NK-92 treated with Interleukin-12 subunit alpha and Interleukin-12 subunit beta, amount 100 ng/mL, for 24 hours (cell line): Measurements from ENCODE around the gene FAM184A.
"Not testable (repeated sequence)": the region's sequence is repeated elsewhere in the genome, so short reads cannot be mapped to it uniquely, and the experiment has no call there.

Experiments used
- DNase-seq: peaks from one replicate; lab custom pipeline; 2025; lab: John Stamatoyannopoulos, UW

FAM184A gene, protein sequence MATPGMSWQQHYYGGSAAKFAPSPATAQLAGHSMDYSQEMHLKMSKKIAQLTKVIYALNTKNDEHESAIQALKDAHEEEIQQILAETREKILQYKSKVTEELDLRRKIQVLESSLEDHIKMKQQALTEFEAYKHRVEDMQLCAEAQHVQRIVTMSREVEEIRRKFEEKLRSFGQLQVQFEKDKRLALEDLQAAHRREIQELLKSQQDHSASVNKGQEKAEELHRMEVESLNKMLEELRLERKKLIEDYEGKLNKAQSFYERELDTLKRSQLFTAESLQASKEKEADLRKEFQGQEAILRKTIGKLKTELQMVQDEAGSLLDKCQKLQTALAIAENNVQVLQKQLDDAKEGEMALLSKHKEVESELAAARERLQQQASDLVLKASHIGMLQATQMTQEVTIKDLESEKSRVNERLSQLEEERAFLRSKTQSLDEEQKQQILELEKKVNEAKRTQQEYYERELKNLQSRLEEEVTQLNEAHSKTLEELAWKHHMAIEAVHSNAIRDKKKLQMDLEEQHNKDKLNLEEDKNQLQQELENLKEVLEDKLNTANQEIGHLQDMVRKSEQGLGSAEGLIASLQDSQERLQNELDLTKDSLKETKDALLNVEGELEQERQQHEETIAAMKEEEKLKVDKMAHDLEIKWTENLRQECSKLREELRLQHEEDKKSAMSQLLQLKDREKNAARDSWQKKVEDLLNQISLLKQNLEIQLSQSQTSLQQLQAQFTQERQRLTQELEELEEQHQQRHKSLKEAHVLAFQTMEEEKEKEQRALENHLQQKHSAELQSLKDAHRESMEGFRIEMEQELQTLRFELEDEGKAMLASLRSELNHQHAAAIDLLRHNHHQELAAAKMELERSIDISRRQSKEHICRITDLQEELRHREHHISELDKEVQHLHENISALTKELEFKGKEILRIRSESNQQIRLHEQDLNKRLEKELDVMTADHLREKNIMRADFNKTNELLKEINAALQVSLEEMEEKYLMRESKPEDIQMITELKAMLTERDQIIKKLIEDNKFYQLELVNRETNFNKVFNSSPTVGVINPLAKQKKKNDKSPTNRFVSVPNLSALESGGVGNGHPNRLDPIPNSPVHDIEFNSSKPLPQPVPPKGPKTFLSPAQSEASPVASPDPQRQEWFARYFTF

DNA sequence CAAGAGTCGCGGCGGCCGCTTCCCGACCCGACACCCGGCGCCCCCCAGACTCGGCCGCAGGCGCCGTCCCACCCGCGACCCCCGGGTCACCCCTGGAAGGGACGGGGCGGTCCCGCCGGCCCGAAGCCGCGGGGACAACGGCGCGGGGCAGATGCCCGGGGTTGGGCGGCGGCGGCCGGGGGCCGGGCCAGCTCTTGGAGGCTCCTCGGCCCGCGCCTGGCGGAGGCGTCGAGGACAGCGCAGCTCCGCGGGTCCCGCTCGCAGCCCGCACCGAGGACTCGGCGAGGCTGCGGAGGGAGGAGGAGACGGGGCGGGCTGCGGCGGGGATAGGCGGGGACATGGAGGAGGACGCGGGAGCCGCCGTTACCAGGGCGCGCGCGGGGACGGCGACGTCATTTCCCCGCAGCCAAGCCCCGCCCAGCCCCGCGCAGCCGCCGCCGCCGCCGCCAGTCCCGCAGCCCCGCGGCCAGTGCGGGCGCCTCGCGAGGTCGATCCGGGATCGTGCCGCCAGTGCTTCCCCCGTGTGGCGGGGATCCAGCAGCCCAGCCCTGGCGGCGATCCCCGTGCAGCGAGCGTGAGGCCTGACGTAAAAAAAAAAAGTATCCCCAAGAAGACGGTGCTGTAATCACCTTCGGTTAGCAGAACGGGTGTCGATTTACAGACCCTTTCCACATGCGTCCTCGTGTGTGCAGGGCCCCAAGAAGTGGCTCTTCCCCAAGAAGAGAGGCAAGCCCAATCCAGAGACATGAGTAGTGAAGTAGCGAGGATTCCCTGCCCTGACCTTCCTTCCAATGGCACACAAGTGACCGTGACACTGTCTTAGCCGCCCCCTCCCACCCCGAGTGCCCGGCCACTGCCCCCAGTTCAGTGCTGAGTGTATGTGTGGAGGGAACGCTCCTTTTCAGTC, at the start of gene FAM184A:
Gene FAM184A, minus strand, starts transcription at position 289 of the 907 bp plus-strand sequence. CDS start 365 bp downstream, outside the sequence.
- DNase-seq = no peak

- no peak for DNase-seq
Measured at GRCh38 chr6:119127627-119128026, 49.2 kb upstream of the FAM184A start.

- no peak for DNase-seq
Measured at GRCh38 chr6:119126826-119127225, 48.4 kb upstream of the FAM184A start.

GRCh38 chr6:119126140-119126539, 47.7 kb upstream of the FAM184A start:
- no peak for DNase-seq

GRCh38 chr6:119125576-119125975, 47.1 kb upstream of the FAM184A start:
- DNase-seq = no peak

- no peak for DNase-seq
Measured at GRCh38 chr6:119124079-119124824, 45.8 kb upstream of the FAM184A start.

DNA sequence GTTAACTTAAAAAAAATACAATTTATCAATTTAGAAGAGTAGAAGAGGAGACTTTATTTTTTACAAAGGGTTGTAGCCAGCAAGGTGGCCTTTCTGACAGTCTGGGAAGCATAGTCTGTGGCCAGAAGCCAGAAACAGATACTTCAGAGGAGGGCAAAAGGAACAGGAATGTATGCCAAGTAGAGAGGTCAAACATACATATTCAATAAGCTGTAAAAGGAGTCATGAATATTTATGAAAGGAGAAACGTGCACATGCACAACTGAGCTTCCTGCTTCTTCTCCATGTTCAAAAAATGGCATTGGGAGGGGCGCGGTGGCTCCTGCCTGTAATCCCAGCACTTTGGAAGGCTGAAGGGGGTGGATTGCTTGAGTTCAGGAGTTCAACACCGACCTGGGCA, 43.9 kb upstream of the FAM184A start:
- DNase-seq = no peak

DNA sequence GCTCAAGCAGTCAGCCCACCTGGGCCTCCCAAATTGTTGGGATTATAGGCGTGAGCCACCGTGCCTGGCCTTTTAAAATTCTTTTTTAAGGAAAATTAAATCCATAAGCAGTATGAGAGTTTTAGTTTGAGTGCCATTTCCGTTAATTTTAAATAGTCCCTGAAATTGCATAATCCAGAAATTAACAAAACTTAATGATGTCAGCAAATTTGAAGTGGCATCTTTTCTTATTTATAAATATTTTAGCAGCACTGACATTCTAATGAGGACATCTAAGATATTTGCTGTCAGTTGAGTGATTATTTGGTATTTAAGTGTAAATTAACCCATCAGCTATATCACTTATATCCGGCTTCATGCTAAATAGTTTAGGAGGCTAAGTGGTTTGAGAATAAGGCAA, 42.9 kb upstream of the FAM184A start:
- no peak for DNase-seq

GRCh38 chr6:119119989-119120388, 41.5 kb upstream of the FAM184A start:
- no peak for DNase-seq

DNA sequence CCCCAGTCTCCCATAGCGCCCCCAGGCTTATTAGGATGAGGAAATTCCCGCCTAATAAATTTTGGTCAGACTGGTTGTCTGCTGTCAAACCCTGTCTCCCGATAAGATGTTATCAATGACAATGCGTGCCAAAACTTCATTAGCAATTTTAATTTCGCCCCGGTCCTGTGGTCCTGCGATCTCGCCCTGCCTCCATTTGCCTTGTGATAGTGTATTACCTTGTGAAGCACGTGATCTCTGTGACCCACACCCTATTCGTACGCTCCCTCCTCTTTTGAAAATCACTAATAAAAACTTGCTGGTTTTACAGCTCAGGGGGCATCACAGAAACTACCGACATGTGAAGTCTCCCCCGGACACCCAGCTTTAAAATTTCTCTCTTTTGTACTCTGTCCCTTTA, 40.6 kb upstream of the FAM184A start:
- not testable (repeated sequence) for DNase-seq

DNA sequence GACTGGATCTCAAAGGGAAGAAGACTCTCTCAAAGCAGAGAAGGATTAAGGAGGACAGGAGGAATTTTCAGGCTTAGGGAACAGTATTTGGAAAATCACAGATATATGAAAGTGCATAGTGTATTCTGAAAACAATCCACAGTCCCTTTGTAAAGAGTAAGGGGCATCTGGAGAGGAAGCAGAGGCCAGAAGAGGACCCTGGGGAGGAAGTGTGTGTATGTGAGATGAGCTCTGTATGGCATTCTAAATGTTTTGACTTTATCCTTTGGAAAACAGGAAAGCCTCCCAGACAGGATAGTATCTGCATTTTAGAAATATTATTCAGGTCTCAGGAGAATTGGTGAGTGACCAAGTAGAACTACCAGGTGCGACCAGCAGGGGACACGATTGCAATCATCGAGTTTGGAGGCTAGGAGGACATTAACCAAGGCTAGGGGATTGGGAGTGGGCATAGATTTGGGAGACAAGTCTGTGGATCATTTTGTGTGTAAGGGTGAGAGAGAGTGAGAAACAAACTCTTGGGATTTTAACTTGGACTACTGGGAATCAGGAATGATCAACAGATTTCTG, 38.3 kb upstream of the FAM184A start:
- no peak for DNase-seq

GRCh38 chr6:119113961-119114360, 35.5 kb upstream of the FAM184A start:
- DNase-seq = no peak

DNA sequence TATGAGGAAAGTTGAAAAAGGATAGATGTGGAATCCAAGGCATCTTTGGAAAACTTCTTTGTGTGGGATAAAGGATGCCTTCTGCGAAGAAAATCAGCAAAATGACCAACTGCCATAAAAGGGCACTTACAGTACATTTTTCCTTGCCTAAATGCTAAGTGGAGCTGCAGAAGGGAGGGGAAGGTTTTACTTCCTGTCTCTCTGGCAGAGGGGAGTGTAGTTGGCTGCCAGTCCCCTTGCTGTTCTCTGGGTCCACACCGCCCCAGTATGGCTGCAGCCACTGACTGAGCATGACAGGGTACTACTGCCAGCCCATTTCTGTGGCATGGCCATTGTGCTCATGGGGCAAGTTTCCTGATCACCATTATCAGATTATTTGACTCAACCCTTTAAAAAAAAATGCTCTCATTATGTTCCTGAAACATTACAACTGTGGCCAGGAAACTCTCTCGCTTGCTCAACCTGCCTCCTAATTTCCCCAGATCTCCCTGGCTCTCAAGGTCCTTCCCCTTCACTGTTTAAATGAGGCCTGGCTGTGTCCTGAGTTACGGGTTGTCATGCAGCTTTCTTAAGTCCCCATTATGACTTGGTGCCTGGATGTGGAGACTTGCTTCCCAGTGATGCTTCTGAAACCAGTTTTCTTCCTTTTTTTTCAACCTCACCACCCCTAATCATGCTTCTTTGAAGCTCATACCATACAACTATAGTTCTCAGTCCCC, 34.5 kb upstream of the FAM184A start:
- DNase-seq = no peak

- DNase-seq = no peak
Measured at GRCh38 chr6:119110601-119111548, 32.4 kb upstream of the FAM184A start.

DNA sequence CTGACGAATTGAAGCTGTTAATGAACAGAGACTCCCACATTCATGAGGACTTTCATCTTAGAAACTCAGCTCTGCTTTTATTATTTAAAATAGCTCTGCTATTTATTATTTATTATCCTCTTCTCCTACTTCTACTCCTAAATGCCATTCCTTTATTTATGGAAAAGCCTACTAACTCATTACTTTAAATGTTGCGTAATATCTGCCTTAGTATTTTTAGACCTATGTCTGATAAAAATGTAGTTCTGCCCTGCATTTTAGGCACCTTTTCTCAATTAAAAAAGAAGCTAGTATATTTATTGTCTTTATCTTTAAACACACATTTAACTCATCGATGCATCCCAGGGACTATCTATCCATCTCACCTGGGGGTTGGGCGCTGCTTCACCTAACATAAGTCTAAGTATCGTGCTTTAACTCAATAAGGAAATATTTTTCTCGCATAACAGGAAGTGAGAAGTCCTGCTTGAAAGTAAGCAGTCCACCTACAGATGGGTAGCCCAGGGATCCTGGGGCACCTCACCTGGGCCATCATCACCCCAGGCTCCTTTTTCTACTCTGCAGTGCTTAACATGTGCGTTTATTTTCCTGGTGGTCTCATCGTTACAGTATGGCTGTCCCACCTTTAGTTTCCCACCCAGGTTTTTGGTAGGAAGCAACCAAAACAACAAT, 31.3 kb upstream of the FAM184A start:
- DNase-seq = no peak

- no peak for DNase-seq
Measured at GRCh38 chr6:119108076-119108475, 29.6 kb upstream of the FAM184A start.

DNA sequence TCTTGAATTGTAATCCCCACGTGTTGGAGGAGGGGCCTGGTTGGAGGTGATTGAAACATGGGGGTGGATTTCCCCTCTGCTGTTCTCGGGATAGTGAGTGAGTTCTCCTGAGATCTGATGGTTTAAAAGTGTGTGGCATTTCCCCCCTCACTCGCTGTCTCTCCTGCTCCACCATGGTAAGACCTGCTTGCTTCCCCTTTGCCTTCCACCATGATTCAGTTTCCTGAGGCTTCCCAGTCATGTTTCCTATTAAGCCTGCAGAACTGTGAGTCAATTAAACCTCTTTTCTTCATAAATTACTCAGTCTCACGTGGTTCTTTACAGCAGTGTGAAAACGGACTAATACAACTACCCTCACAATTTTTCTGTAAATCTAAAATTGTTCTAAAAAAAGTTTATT, 26.8 kb upstream of the FAM184A start:
- no peak for DNase-seq

- DNase-seq = no peak
Measured at GRCh38 chr6:119102901-119103300, 24.4 kb upstream of the FAM184A start.
